Caco-2 (cell line): Measurements from ENCODE around the gene PCGF6. TPM values are rescaled to one million over a fixed set of nuclear protein-coding genes. Genes with fewer than 3 reads are reported as not detected.
A peak's percentile ranks its signal among the peaks of the same experiment; 100 is the strongest.

ENCODE experiments used
- BruUV-seq: library from RNA; stranded (reverse); fragments of 400-500 nt; replicated peaks from 2 replicates; lab custom pipeline; 2021; lab: Mats Ljungman, UMichigan
- CTCF ChIA-PET: fragments of 300-600 bp; sonication (Branson Sonifier 250); formaldehyde crosslinking; loops from one replicate; lab custom pipeline; 2022; ENCODE audit warnings: antibody characterized with exemption; lab: Charles Lee
- POLR2A ChIA-PET: fragments of 300-600 bp; sonication (Branson Sonifier 250); formaldehyde crosslinking; loops from one replicate; lab custom pipeline; 2022; ENCODE audit warnings: antibody characterized with exemption; lab: Charles Lee
- DNase-seq, 2 experiments: peaks; one replicate each; pipeline versions ENCODE4 v3.0.0 to v3.0.0-alpha.2; 2020 to 2022
- H3K27me3 ChIP-seq: replicated peaks from 2 replicates; pipeline ENCODE4 v1.6.0; 2011; ENCODE audit warnings: low read length; ENCODE audit not compliant: control insufficient read depth, insufficient read depth
- H3K36me3 ChIP-seq: 2 replicates; pipeline ENCODE4 v1.5.1; 2011; ENCODE audit warnings: low read length; ENCODE audit not compliant: control insufficient read depth, insufficient read depth
- H3K4me1 ChIP-seq: fragments of 250-450 bp; sonication (Bioruptor Pico); 2 replicates; pipeline ENCODE4 v1.5.1; 2020; ENCODE audit warnings: mild to moderate bottlenecking
- H3K4me3 ChIP-seq: 2 replicates; pipeline ENCODE4 v1.5.1; 2011; ENCODE audit warnings: low read depth, mild to moderate bottlenecking, control low read depth, low read length
- H3K9me3 ChIP-seq: fragments of 250-450 bp; sonication (Bioruptor Pico); 2 replicates; pipeline ENCODE4 v1.5.1; 2020; ENCODE audit warnings: mild to moderate bottlenecking, moderate library complexity
- H3K27ac Mint-ChIP-seq: one replicate; pipeline ENCODE4 v1.8.0; 2022; ENCODE audit warnings: mixed read lengths; ENCODE audit not compliant: unreplicated experiment
- H3K27me3 Mint-ChIP-seq: one replicate; pipeline ENCODE4 v1.8.0; 2022; ENCODE audit warnings: mixed read lengths; ENCODE audit not compliant: insufficient read depth, unreplicated experiment
- H3K36me3 Mint-ChIP-seq: one replicate; pipeline ENCODE4 v1.8.0; 2022; ENCODE audit warnings: mild to moderate bottlenecking, mixed read lengths; ENCODE audit not compliant: insufficient read depth, unreplicated experiment
- H3K4me1 Mint-ChIP-seq: one replicate; pipeline ENCODE4 v1.8.0; 2022; ENCODE audit warnings: low read depth, mixed read lengths; ENCODE audit not compliant: unreplicated experiment
- H3K4me3 Mint-ChIP-seq: one replicate; pipeline ENCODE4 v1.8.0; 2022; ENCODE audit warnings: mild to moderate bottlenecking, moderate library complexity, mixed read lengths; ENCODE audit not compliant: unreplicated experiment
- H3K9me3 Mint-ChIP-seq: one replicate; pipeline ENCODE4 v1.8.0; 2022; ENCODE audit warnings: mixed read lengths; ENCODE audit not compliant: unreplicated experiment
- CTCF ChIP-seq, 2 experiments: fragments of 200-600 bp in 1 of 2; IDR thresholded peaks; 1 replicate in 1 of 2; 2 replicates in 1 of 2; pipeline versions ENCODE4 v1.5.1 to v1.8.0; 2011 to 2022; ENCODE audit warnings: antibody characterized with exemption in 1 of 2, control low read depth in 1 of 2, inconsistent platforms in 1 of 2, low read depth in 1 of 2, low read length in 1 of 2, mild to moderate bottlenecking in 1 of 2, moderate library complexity in 1 of 2; ENCODE audit not compliant: insufficient read depth in 1 of 2, severe bottlenecking in 1 of 2, unreplicated experiment in 1 of 2
- intact Hi-C: fragments of 100-400 bp; cut with micrococcal nuclease; formaldehyde crosslinking; loops from one replicate; pipeline ENCODE4 v1.10.0; 2022; ENCODE audit not compliant: unreplicated experiment
- total RNA-seq: library from RNA; stranded (reverse); gene quantifications from 2 replicates; pipeline ENCODE4 v1.2.3, GENCODE V29; 2022

The PCGF6 gene
- total RNA-seq, 1 experiment from 2014 or later = 21.6 TPM

- H3K27me3 Mint-ChIP-seq = peaks cover 11% of the 10 kb centered on the region
- intact Hi-C loops = no loop called here
- H3K4me1 ChIP-seq = no peaks in the 10 kb centered on the region
- POLR2A ChIA-PET = no interaction called here
- no peak for DNase-seq
- H3K36me3 Mint-ChIP-seq = no peaks in the 10 kb centered on the region
- H3K4me3 ChIP-seq = peak overlapping the region; percentile 23; the same call in 1 of the 2 replicates
- BruUV-seq = no TSS peak
- no peaks in the 10 kb centered on the region for H3K9me3 ChIP-seq
- no peak overlapping the region for H3K27ac Mint-ChIP-seq
- no peaks in the 10 kb centered on the region for H3K36me3 ChIP-seq
- CTCF ChIA-PET = interaction anchor here (0.5 kb wide), 1 partner anchor 15 kb away, joined by 6 read pairs; no protein-coding TSS in a partner anchor
- no peaks in the 10 kb centered on the region for H3K27me3 ChIP-seq
- H3K9me3 Mint-ChIP-seq = peaks cover 10% of the 10 kb centered on the region
- no peak for TF ChIP-seq CTCF (IDR thresholded peaks at IDR 0.05; ENCODE audit: insufficient read depth in 1 of 2, low read depth in 1 of 2, low read length in 1 of 2, severe bottlenecking in 1 of 2, unreplicated experiment in 1 of 2)
- H3K4me3 Mint-ChIP-seq = peak overlapping the region; percentile 69
- peaks cover 1% of the 10 kb centered on the region for H3K4me1 Mint-ChIP-seq
These were observed 74.6 kb downstream of the PCGF6 start for GRCh38 chr10:103276251-103276895.

- BruUV-seq = no TSS peak
- no peaks in the 10 kb centered on the region for H3K9me3 Mint-ChIP-seq
- H3K36me3 Mint-ChIP-seq = no peaks in the 10 kb centered on the region
- H3K27me3 Mint-ChIP-seq = peaks cover 7% of the 10 kb centered on the region
- no peaks in the 10 kb centered on the region for H3K27me3 ChIP-seq
- H3K4me3 Mint-ChIP-seq = no peak overlapping the region
- no peak overlapping the region for H3K4me3 ChIP-seq
- no peaks in the 10 kb centered on the region for H3K4me1 ChIP-seq
- no peak for DNase-seq
- no peak for TF ChIP-seq CTCF (IDR thresholded peaks at IDR 0.05; ENCODE audit: insufficient read depth in 1 of 2, low read depth in 1 of 2, low read length in 1 of 2, severe bottlenecking in 1 of 2, unreplicated experiment in 1 of 2)
- no peaks in the 10 kb centered on the region for H3K9me3 ChIP-seq
- no peaks in the 10 kb centered on the region for H3K36me3 ChIP-seq
- no peak overlapping the region for H3K27ac Mint-ChIP-seq
- POLR2A ChIA-PET = no interaction called here
- H3K4me1 Mint-ChIP-seq = no peaks in the 10 kb centered on the region
- intact Hi-C loops = no loop called here
- CTCF ChIA-PET = no interaction called here
These were observed 77.9 kb downstream of the PCGF6 start for GRCh38 chr10:103273041-103273441.

GRCh38 chr10:103265717-103266329 is 85.1 kb downstream of the PCGF6 start:
- no peaks in the 10 kb centered on the region for H3K27me3 ChIP-seq
- H3K4me1 ChIP-seq = no peaks in the 10 kb centered on the region
- no peak overlapping the region for H3K4me3 ChIP-seq
- DNase-seq = peak; percentile 73 to 84
- Mint-ChIP-seq H3K4me1 (peaks cover 8% of the 10 kb centered on the region), H3K27ac (no peak overlapping the region), H3K9me3 (peaks cover 5% of the 10 kb centered on the region), H3K4me3 (no peak overlapping the region), H3K36me3 (no peaks in the 10 kb centered on the region), H3K27me3 (peaks cover 6% of the 10 kb centered on the region)
- POLR2A ChIA-PET = no interaction called here
- intact Hi-C loops = loop anchor here (1.0 kb wide), 1 partner anchor 13 kb away; no protein-coding TSS in a partner anchor
- CTCF ChIA-PET = no interaction called here
- BruUV-seq = no TSS peak
- H3K36me3 ChIP-seq = no peaks in the 10 kb centered on the region
- no peaks in the 10 kb centered on the region for H3K9me3 ChIP-seq
- TF ChIP-seq CTCF (IDR thresholded peaks at IDR 0.05; ENCODE audit: insufficient read depth in 1 of 2, low read depth in 1 of 2, low read length in 1 of 2, severe bottlenecking in 1 of 2, unreplicated experiment in 1 of 2) = no peak
